OCI-LY7 (cell line): Measurements from ENCODE around the gene GNA12. TPM values are rescaled to one million over a fixed set of nuclear protein-coding genes. Genes with fewer than 3 reads are reported as not detected.

ENCODE experiments used
- BruUV-seq: library from RNA; stranded (reverse); fragments of 400-500 nt; replicated peaks from 2 replicates; lab custom pipeline; 2021; lab: Mats Ljungman, UMichigan
- CTCF ChIA-PET: fragments of 300-600 bp; sonication (Branson Sonifier 250); formaldehyde crosslinking; loops from one replicate; lab custom pipeline; 2022; ENCODE audit warnings: antibody characterized with exemption; ENCODE audit not compliant: unreplicated experiment; lab: Charles Lee
- POLR2A ChIA-PET: fragments of 300-600 bp; sonication (Branson Sonifier 250); formaldehyde crosslinking; loops from one replicate; lab custom pipeline; 2022; ENCODE audit warnings: antibody characterized with exemption; lab: Charles Lee
- DNase-seq: peaks from one replicate; pipeline ENCODE4 v3.0.0-alpha.2; 2015; ENCODE audit warnings: low spot score
- H2AFZ ChIP-seq: fragments of 200-600 bp; sonication (generic), shearing (Covaris generic); 2 replicates; pipeline ENCODE4 v1.6.1; 2014; ENCODE audit warnings: mild to moderate bottlenecking, antibody characterized with exemption, low read length, moderate library complexity
- H3K27ac ChIP-seq: fragments of 200-600 bp; sonication (generic); 2 replicates; pipeline ENCODE4 v1.5.1; 2014; ENCODE audit warnings: mixed run types, low read depth, mild to moderate bottlenecking, moderate library complexity, low read length, inconsistent platforms; ENCODE audit not compliant: poor library complexity, severe bottlenecking
- H3K36me3 ChIP-seq: fragments of 200-600 bp; sonication (generic); 2 replicates; pipeline ENCODE4 v1.6.1; 2014; ENCODE audit warnings: mild to moderate bottlenecking, antibody characterized with exemption, low read length, moderate library complexity, mixed read lengths; ENCODE audit not compliant: insufficient read depth
- H3K4me1 ChIP-seq: fragments of 200-600 bp; sonication (generic); 2 replicates; pipeline ENCODE4 v1.5.1; 2014; ENCODE audit warnings: mild to moderate bottlenecking, low read length; ENCODE audit not compliant: insufficient read depth, poor library complexity, severe bottlenecking
- H3K4me2 ChIP-seq: fragments of 200-600 bp; sonication (generic); 2 replicates; pipeline ENCODE4 v1.6.1; 2014; ENCODE audit warnings: mild to moderate bottlenecking, low read length
- H3K4me3 ChIP-seq: fragments of 200-600 bp; sonication (generic); 2 replicates; pipeline ENCODE4 v1.5.1; 2014; ENCODE audit warnings: mild to moderate bottlenecking, low read depth, low read length; ENCODE audit not compliant: poor library complexity, severe bottlenecking
- H3K79me2 ChIP-seq: fragments of 200-600 bp; sonication (generic); 2 replicates; pipeline ENCODE4 v1.6.1; 2016; ENCODE audit warnings: low read depth, mild to moderate bottlenecking, low read length, moderate library complexity, mixed read lengths; ENCODE audit not compliant: insufficient read depth
- H3K9me2 ChIP-seq: fragments of 200-600 bp; sonication (generic); 2 replicates; pipeline ENCODE4 v1.6.1; 2016; ENCODE audit warnings: mild to moderate bottlenecking, low read length, mixed read lengths; ENCODE audit not compliant: insufficient read depth
- H3K9me3 ChIP-seq: fragments of 200-600 bp; sonication (generic); 2 replicates; pipeline ENCODE4 v1.6.1; 2014; ENCODE audit warnings: mild to moderate bottlenecking, mixed run types, low read length, mixed read lengths
- H4K20me1 ChIP-seq: fragments of 200-600 bp; sonication (generic); 2 replicates; pipeline ENCODE4 v1.6.1; 2014; ENCODE audit warnings: mild to moderate bottlenecking, antibody characterized with exemption, low read length, moderate library complexity, mixed read lengths; ENCODE audit not compliant: insufficient read depth
- EZH2phosphoT487 ChIP-seq: fragments of 200-600 bp; sonication (generic); IDR thresholded peaks from 2 replicates; pipeline ENCODE4 v1.6.1; 2018; ENCODE audit warnings: low read depth, borderline replicate concordance, mild to moderate bottlenecking, mixed run types, antibody characterized with exemption, low read length, moderate library complexity, mixed read lengths
- intact Hi-C: fragments of 100-400 bp; cut with micrococcal nuclease; formaldehyde crosslinking; loops from one replicate; pipeline ENCODE4 v1.10.0; 2022; ENCODE audit not compliant: unreplicated experiment
- total RNA-seq, 2 experiments: library from RNA; depleted of rRNA in 1 of 2; stranded (reverse); fragments of >200 nt in 1 of 2; shearing (Covaris generic) in 1 of 2; gene quantifications; 2 replicates each; pipeline ENCODE4 v1.2.3, GENCODE V29; 2014 to 2022
- TF ChIP-seq, protein P1 (sequence below): fragments of 200-600 bp; sonication (generic); conservative IDR thresholded peaks from 2 replicates; pipeline ENCODE4 v1.5.1; 2014; ENCODE audit warnings: mild to moderate bottlenecking, antibody characterized with exemption, low read length, moderate library complexity, mixed read lengths

The GNA12 gene
- total RNA-seq, 2 experiments from 2014 or later: 10.3 to 35.9 TPM

- ChIA-PET POLR2A (no interaction called here), CTCF (no interaction called here)
- Histone ChIP-seq H3K9me2 (no peaks in the 10 kb centered on the region), H3K4me1 (peaks cover 20% of the 10 kb centered on the region), H3K9me3 (no peaks in the 10 kb centered on the region), H3K79me2 (peaks cover 47% of the 10 kb centered on the region), H3K36me3 (no peaks in the 10 kb centered on the region), H3K4me3 (no peak overlapping the region), H2AFZ (no peak overlapping the region), H4K20me1 (no peaks in the 10 kb centered on the region), H3K4me2 (no peak overlapping the region), H3K27ac (no peak overlapping the region)
- TF ChIP-seq, protein P1, sequence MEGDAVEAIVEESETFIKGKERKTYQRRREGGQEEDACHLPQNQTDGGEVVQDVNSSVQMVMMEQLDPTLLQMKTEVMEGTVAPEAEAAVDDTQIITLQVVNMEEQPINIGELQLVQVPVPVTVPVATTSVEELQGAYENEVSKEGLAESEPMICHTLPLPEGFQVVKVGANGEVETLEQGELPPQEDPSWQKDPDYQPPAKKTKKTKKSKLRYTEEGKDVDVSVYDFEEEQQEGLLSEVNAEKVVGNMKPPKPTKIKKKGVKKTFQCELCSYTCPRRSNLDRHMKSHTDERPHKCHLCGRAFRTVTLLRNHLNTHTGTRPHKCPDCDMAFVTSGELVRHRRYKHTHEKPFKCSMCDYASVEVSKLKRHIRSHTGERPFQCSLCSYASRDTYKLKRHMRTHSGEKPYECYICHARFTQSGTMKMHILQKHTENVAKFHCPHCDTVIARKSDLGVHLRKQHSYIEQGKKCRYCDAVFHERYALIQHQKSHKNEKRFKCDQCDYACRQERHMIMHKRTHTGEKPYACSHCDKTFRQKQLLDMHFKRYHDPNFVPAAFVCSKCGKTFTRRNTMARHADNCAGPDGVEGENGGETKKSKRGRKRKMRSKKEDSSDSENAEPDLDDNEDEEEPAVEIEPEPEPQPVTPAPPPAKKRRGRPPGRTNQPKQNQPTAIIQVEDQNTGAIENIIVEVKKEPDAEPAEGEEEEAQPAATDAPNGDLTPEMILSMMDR: no peak
- no peak for TF ChIP-seq EZH2phosphoT487
- BruUV-seq: no TSS peak
- no peak for DNase-seq
- intact Hi-C loops: no loop called here
Measured at GRCh38 chr7:2817456-2817855, 26.7 kb downstream of the GNA12 start.

GRCh38 chr7:2815875-2816245 is 28.2 kb downstream of the GNA12 start:
- ChIA-PET CTCF (no interaction called here), POLR2A (interaction anchor here (0.6 kb wide), 1 partner anchor 34 kb away, joined by 5 read pairs; no protein-coding TSS in a partner anchor)
- Histone ChIP-seq H2AFZ (no peak overlapping the region), H3K27ac (no peak overlapping the region), H3K4me3 (no peak overlapping the region), H3K79me2 (peaks cover 32% of the 10 kb centered on the region), H3K36me3 (no peaks in the 10 kb centered on the region), H3K9me3 (no peaks in the 10 kb centered on the region), H4K20me1 (no peaks in the 10 kb centered on the region), H3K9me2 (no peaks in the 10 kb centered on the region), H3K4me2 (no peak overlapping the region), H3K4me1 (peaks cover 5% of the 10 kb centered on the region)
- DNase-seq: no peak
- BruUV-seq: no TSS peak
- intact Hi-C loops: no loop called here
- TF ChIP-seq, protein P1: no peak
- TF ChIP-seq EZH2phosphoT487: no peak

- Histone ChIP-seq H3K9me3 (no peaks in the 10 kb centered on the region), H3K9me2 (no peaks in the 10 kb centered on the region), H3K4me3 (no peak overlapping the region), H3K4me2 (no peak overlapping the region), H3K36me3 (no peaks in the 10 kb centered on the region), H4K20me1 (no peaks in the 10 kb centered on the region), H3K4me1 (no peaks in the 10 kb centered on the region), H3K27ac (no peak overlapping the region), H2AFZ (no peak overlapping the region), H3K79me2 (peaks cover 25% of the 10 kb centered on the region)
- ChIA-PET POLR2A (no interaction called here), CTCF (no interaction called here)
- intact Hi-C loops: no loop called here
- no peak for TF ChIP-seq EZH2phosphoT487
- TF ChIP-seq, protein P1: no peak
- DNase-seq: no peak
- no TSS peak for BruUV-seq
Measured at GRCh38 chr7:2814946-2815874, 28.9 kb downstream of the GNA12 start.
